Activated CD4-positive, alpha-beta T cell treated with anti-CD3 and anti-CD28 coated beads for 36 hours (primary cell): ENCODE results near the gene FILIP1. TPM values are rescaled to one million over a fixed set of nuclear protein-coding genes. Genes with fewer than 3 reads are reported as not detected.

Source experiments
- ATAC-seq: fragments of 200-7000 bp; cut with Tn5 transposase; one replicate; pipeline ENCODE4 v1.10.0; 2021; ENCODE audit warnings: mild to moderate bottlenecking, moderate library complexity
- CTCF ChIA-PET: fragments of 350-600 bp; sonication (Branson Sonifier 250); formaldehyde crosslinking; loops from one replicate; lab custom pipeline; 2021; ENCODE audit warnings: antibody characterized with exemption; lab: Charles Lee
- POLR2A ChIA-PET: fragments of 350-600 bp; sonication (Branson Sonifier 250); formaldehyde crosslinking; loops from one replicate; lab custom pipeline; 2021; ENCODE audit warnings: antibody characterized with exemption, inconsistent platforms; lab: Charles Lee
- DNase-seq: peaks from one replicate; pipeline ENCODE4 v3.0.0-alpha.2; 2020
- H3K27ac Mint-ChIP-seq: one replicate; pipeline ENCODE4 v1.8.0; 2021; ENCODE audit warnings: mixed read lengths
- H3K27me3 Mint-ChIP-seq: one replicate; pipeline ENCODE4 v1.8.0; 2021; ENCODE audit warnings: mixed read lengths
- H3K36me3 Mint-ChIP-seq: one replicate; pipeline ENCODE4 v1.8.0; 2021; ENCODE audit warnings: low read depth, mixed read lengths
- H3K4me1 Mint-ChIP-seq: one replicate; pipeline ENCODE4 v1.8.0; 2021; ENCODE audit warnings: mixed read lengths
- H3K4me3 Mint-ChIP-seq: one replicate; pipeline ENCODE4 v1.8.0; 2021; ENCODE audit warnings: mild to moderate bottlenecking, moderate library complexity, mixed read lengths
- H3K9me3 Mint-ChIP-seq: one replicate; pipeline ENCODE4 v1.8.0; 2021; ENCODE audit warnings: low read depth, mixed read lengths
- intact Hi-C, 2 experiments: fragments of 100-400 bp; cut with DNase I in 1 of 2; cut with micrococcal nuclease in 1 of 2; formaldehyde crosslinking; loops; one replicate each; pipeline versions ENCODE4 v1.14.2 to v1.15.1; 2022 to 2024; cut with DNase I, micrococcal nuclease
- total RNA-seq, 2 experiments: library from RNA; stranded (reverse); gene quantifications; one replicate each; pipeline ENCODE4 v1.2.3, GENCODE V29; 2021

The FILIP1 gene, protein sequence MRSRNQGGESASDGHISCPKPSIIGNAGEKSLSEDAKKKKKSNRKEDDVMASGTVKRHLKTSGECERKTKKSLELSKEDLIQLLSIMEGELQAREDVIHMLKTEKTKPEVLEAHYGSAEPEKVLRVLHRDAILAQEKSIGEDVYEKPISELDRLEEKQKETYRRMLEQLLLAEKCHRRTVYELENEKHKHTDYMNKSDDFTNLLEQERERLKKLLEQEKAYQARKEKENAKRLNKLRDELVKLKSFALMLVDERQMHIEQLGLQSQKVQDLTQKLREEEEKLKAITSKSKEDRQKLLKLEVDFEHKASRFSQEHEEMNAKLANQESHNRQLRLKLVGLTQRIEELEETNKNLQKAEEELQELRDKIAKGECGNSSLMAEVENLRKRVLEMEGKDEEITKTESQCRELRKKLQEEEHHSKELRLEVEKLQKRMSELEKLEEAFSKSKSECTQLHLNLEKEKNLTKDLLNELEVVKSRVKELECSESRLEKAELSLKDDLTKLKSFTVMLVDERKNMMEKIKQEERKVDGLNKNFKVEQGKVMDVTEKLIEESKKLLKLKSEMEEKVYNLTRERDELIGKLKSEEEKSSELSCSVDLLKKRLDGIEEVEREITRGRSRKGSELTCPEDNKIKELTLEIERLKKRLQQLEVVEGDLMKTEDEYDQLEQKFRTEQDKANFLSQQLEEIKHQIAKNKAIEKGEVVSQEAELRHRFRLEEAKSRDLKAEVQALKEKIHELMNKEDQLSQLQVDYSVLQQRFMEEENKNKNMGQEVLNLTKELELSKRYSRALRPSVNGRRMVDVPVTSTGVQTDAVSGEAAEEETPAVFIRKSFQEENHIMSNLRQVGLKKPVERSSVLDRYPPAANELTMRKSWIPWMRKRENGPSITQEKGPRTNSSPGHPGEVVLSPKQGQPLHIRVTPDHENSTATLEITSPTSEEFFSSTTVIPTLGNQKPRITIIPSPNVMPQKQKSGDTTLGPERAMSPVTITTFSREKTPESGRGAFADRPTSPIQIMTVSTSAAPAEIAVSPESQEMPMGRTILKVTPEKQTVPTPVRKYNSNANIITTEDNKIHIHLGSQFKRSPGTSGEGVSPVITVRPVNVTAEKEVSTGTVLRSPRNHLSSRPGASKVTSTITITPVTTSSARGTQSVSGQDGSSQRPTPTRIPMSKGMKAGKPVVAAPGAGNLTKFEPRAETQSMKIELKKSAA (N-terminal part only)
- total RNA-seq = not detected

GRCh38 chr6:75493400-75494064 is at the start of gene FILIP1:
TSS of gene FILIP1 (minus strand) at chr6:75493800. CDS start at chr6:75414972, 78,828 bp downstream.
- ChIA-PET CTCF (interaction anchor here (0.9 to 1.0 kb wide), 2 partner anchors 9 to 19 kb away, joined by 3 read pairs; no protein-coding TSS in a partner anchor), POLR2A (no interaction called here)
- H3K4me1 Mint-ChIP-seq = peaks cover 4% of the 10 kb centered on the region
- DNase-seq = no peak
- intact Hi-C loops = no loop called here
- H3K36me3 Mint-ChIP-seq = no peaks in the 10 kb centered on the region
- ATAC-seq = no peak
- no peaks in the 10 kb centered on the region for H3K9me3 Mint-ChIP-seq
- H3K27me3 Mint-ChIP-seq = peaks cover 37% of the 10 kb centered on the region
- H3K27ac Mint-ChIP-seq = no peak within 1 kb of the TSS
- H3K4me3 Mint-ChIP-seq = no peak within 1 kb of the TSS

DNA sequence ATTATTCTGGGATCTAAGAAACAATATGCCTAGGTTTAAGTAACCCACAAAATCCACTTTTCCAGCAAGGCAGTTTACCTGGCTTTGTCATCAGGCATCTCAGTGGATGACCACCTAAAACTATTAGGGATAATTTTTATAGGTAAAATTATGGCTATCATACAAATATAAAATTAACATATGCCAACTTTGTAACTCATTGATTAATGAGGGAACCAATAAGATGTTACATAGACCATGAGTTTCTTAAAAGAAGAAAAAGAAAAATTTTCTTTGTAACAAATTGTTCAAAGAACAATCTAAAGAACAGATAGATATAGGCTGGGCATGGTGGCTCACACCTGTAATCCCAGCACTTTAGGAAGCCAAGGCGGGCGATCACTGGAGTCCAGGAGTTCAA is 49.7 kb upstream of the FILIP1 start:
- Mint-ChIP-seq H3K4me3 (no peak overlapping the region), H3K4me1 (no peaks in the 10 kb centered on the region), H3K9me3 (no peaks in the 10 kb centered on the region), H3K27ac (no peak overlapping the region), H3K27me3 (peaks cover 12% of the 10 kb centered on the region), H3K36me3 (no peaks in the 10 kb centered on the region)
- ATAC-seq = no peak
- DNase-seq = no peak
- ChIA-PET CTCF (no interaction called here), POLR2A (no interaction called here)
- intact Hi-C loops = no loop called here

GRCh38 chr6:75539136-75539535 is 45.5 kb upstream of the FILIP1 start:
- CTCF ChIA-PET = interaction anchor here (0.9 to 1.1 kb wide), 2 partner anchors 24 to 273 kb away, joined by 4 to 5 read pairs; no protein-coding TSS in a partner anchor

DNA sequence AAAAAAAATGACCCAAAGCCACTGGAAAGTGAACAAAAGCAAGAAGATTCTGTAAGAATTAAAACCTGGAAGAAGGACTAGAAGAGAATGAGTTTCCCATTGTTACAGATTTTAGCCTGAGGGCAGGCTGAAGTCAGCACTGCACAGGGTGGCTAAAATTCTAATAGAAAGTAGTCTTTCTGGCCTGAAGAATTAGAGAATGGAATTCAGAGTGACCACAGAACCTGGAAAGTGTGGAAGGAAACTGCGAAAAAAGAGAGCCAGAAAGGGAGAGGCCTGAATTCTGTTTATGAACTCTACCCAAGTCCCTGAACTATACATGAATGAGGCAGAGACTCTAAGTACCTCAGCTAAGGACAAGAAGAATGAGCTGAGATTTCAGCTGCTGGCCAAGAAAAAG is 38.9 kb upstream of the FILIP1 start:
- H3K4me1 Mint-ChIP-seq = no peaks in the 10 kb centered on the region
- H3K4me3 Mint-ChIP-seq = no peak overlapping the region
- H3K27me3 Mint-ChIP-seq = peaks cover 16% of the 10 kb centered on the region
- no peaks in the 10 kb centered on the region for H3K36me3 Mint-ChIP-seq
- intact Hi-C loops = no loop called here
- no peak for ATAC-seq
- no peaks in the 10 kb centered on the region for H3K9me3 Mint-ChIP-seq
- no peak for DNase-seq
- ChIA-PET POLR2A (no interaction called here), CTCF (no interaction called here)
- H3K27ac Mint-ChIP-seq = no peak overlapping the region

More at GRCh38 chr6:75539136-75539535, 45.5 kb upstream of the FILIP1 start:
- no peak for DNase-seq
- intact Hi-C loops = no loop called here
- Mint-ChIP-seq H3K4me1 (no peaks in the 10 kb centered on the region), H3K4me3 (no peak overlapping the region), H3K9me3 (no peaks in the 10 kb centered on the region), H3K27me3 (peaks cover 20% of the 10 kb centered on the region), H3K36me3 (no peaks in the 10 kb centered on the region), H3K27ac (no peak overlapping the region)
- no peak for ATAC-seq
- POLR2A ChIA-PET = no interaction called here

DNA sequence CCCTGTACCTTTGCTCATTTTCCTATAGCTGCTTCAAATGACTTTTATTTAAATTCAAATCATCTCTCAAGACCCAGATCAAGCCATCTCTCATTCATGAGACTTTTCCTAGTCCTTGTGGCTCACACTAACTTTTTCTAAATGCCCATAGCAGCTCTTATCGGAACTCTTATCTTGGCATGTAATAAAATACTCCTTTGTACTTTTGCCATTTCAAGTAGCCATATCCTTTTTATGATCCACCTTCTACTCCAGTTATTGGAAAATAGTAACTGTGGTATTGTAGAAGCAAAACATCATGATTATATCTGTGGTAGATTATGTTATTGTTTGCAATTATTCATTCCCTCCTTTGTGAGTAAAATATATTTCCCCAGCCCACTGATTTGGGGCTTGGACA is 37.6 kb upstream of the FILIP1 start:
- H3K4me1 Mint-ChIP-seq = no peaks in the 10 kb centered on the region
- H3K27me3 Mint-ChIP-seq = peaks cover 20% of the 10 kb centered on the region
- no peaks in the 10 kb centered on the region for H3K36me3 Mint-ChIP-seq
- DNase-seq (no peak), ATAC-seq (no peak)
- intact Hi-C loops = no loop called here
- ChIA-PET CTCF (interaction anchor here (3.2 kb wide), 1 partner anchor 234 kb away, joined by 10 read pairs; no protein-coding TSS in a partner anchor), POLR2A (no interaction called here)
- H3K27ac Mint-ChIP-seq = no peak overlapping the region
- H3K9me3 Mint-ChIP-seq = no peaks in the 10 kb centered on the region
- H3K4me3 Mint-ChIP-seq = no peak overlapping the region

DNA sequence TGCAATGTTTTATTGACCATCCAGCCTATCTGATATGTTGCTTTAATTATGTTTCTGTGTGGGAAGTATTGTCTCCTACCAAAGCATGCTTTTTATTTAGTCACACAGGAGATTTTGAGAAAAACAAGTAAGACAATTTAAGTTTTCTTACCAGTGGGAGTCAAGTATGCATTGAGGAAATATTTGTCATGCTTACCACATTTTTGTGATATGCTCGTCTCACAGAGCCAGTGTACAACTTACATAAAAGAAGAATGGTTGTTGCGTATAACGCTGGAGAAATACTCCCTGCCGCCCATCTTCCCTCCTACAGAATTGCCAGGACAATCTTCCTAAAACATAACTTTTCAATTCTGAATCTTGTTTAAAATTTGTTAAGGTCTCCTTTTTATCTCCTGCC is 37.1 kb upstream of the FILIP1 start:
- H3K27me3 Mint-ChIP-seq = peaks cover 20% of the 10 kb centered on the region
- no peaks in the 10 kb centered on the region for H3K9me3 Mint-ChIP-seq
- POLR2A ChIA-PET = no interaction called here
- H3K27ac Mint-ChIP-seq = no peak overlapping the region
- H3K4me3 Mint-ChIP-seq = no peak overlapping the region
- intact Hi-C loops = no loop called here
- ATAC-seq (no peak), DNase-seq (no peak)
- H3K36me3 Mint-ChIP-seq = no peaks in the 10 kb centered on the region
- CTCF ChIA-PET = interaction anchor here (2.6 to 3.2 kb wide), 2 partner anchors 233 to 263 kb away, joined by 10 to 12 read pairs; no protein-coding TSS in a partner anchor
- no peaks in the 10 kb centered on the region for H3K4me1 Mint-ChIP-seq

DNA sequence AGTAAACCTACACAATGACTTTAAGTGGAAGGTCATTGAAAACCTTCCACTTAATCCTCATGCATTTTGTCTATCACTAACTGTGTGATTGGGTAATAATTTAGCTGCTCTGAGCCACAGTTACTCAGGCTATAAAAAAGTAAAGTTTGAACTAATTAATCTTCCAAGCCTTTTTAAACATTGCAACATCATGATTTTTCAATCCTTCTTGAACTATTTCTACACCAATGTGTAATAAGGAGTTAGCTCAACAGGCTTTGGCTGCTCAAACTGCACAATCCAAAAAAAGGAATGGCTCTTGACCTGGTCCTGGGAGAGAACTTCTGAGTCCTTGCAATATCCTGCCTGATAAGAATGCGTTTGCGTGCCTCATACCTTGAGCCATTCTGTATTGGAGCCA is 34.8 kb upstream of the FILIP1 start:
- H3K4me3 Mint-ChIP-seq = no peak overlapping the region
- no peaks in the 10 kb centered on the region for H3K36me3 Mint-ChIP-seq
- POLR2A ChIA-PET = no interaction called here
- peaks cover 21% of the 10 kb centered on the region for H3K27me3 Mint-ChIP-seq
- no peaks in the 10 kb centered on the region for H3K9me3 Mint-ChIP-seq
- H3K27ac Mint-ChIP-seq = no peak overlapping the region
- CTCF ChIA-PET = interaction anchor here (0.7 to 3.2 kb wide), 4 partner anchors 19 to 267 kb away, joined by 3 to 12 read pairs (median 7); no protein-coding TSS in a partner anchor
- no peaks in the 10 kb centered on the region for H3K4me1 Mint-ChIP-seq
- no peak for ATAC-seq
- intact Hi-C loops = loop anchor here (5.0 kb wide), 1 partner anchor 161 kb away; no protein-coding TSS in a partner anchor
- no peak for DNase-seq

GRCh38 chr6:75526502-75527127 is 33.0 kb upstream of the FILIP1 start:
- Mint-ChIP-seq H3K4me3 (no peak overlapping the region), H3K27me3 (peaks cover 16% of the 10 kb centered on the region), H3K36me3 (no peaks in the 10 kb centered on the region), H3K27ac (no peak overlapping the region), H3K9me3 (no peaks in the 10 kb centered on the region), H3K4me1 (no peaks in the 10 kb centered on the region)
- ATAC-seq (peak; percentile 76), DNase-seq (peak; percentile 68)
- intact Hi-C loops = loop anchor here (1.0 to 5.0 kb wide), 5 partner anchors 159 to 316 kb away; no protein-coding TSS in a partner anchor
- ChIA-PET POLR2A (no interaction called here), CTCF (interaction anchor here (0.7 to 1.6 kb wide), 12 partner anchors 16 to 1435 kb away, joined by 3 to 6 read pairs (median 4); no protein-coding TSS in a partner anchor)

DNA sequence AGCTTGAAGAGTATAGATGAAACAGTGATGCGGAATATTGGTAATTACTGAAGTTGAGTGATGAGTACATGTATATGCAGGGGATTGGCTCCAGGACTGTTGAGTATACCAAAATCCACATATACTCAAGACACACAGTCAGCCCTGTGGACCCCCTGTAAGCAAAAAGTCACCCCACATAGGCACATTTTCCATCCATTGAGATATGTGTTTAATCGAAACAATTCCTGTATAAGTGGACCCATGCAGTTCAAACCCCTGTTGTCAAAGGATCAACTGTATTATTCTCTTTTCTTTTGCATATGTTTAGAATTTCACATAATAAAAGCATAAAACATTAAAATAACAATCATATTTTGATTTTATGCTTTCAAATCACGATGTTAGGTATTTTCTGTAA is 32.1 kb upstream of the FILIP1 start:
- POLR2A ChIA-PET = no interaction called here

GRCh38 chr6:75524322-75524972 is 30.8 kb upstream of the FILIP1 start:
- no peaks in the 10 kb centered on the region for H3K4me1 Mint-ChIP-seq
- no peak overlapping the region for H3K27ac Mint-ChIP-seq
- no peaks in the 10 kb centered on the region for H3K9me3 Mint-ChIP-seq
- DNase-seq = no peak
- no peak overlapping the region for H3K4me3 Mint-ChIP-seq
- H3K36me3 Mint-ChIP-seq = no peaks in the 10 kb centered on the region
- ATAC-seq = no peak
- ChIA-PET POLR2A (no interaction called here), CTCF (interaction anchor here (0.7 to 3.2 kb wide), 3 partner anchors 230 to 291 kb away, joined by 4 to 14 read pairs (median 4); no protein-coding TSS in a partner anchor)
- intact Hi-C loops = no loop called here
- H3K27me3 Mint-ChIP-seq = peaks cover 13% of the 10 kb centered on the region

More for the DNA sequence above, 32.1 kb upstream of the FILIP1 start:
- ATAC-seq (no peak), DNase-seq (no peak)
- Mint-ChIP-seq H3K27me3 (peaks cover 13% of the 10 kb centered on the region), H3K9me3 (no peaks in the 10 kb centered on the region), H3K27ac (no peak overlapping the region), H3K4me3 (no peak overlapping the region), H3K4me1 (no peaks in the 10 kb centered on the region), H3K36me3 (no peaks in the 10 kb centered on the region)
- CTCF ChIA-PET = interaction anchor here (3.2 kb wide), 1 partner anchor 258 kb away, joined by 14 read pairs; no protein-coding TSS in a partner anchor
- intact Hi-C loops = loop anchor here (1.0 to 5.0 kb wide), 5 partner anchors 158 to 315 kb away; no protein-coding TSS in a partner anchor
